MM.1S (cell line): Measurements from ENCODE around the gene TECPR2.

Source experiments
- CTCF ChIP-seq: fragments of 300-600 bp; sonication (generic); IDR thresholded peaks from 2 replicates; pipeline ENCODE4 v1.5.1; 2016; ENCODE audit warnings: antibody characterized with exemption, low read length, mixed read lengths
- EZH2 ChIP-seq: fragments of 300-600 bp; sonication (generic); optimal IDR thresholded peaks from 2 replicates; pipeline ENCODE3; 2017; ENCODE audit warnings: low read depth, mild to moderate bottlenecking, antibody characterized with exemption, low read length, mixed read lengths
- EZH2phosphoT487 ChIP-seq: fragments of 300-600 bp; sonication (generic); IDR thresholded peaks from 2 replicates; pipeline ENCODE4 v1.6.1; 2018; ENCODE audit warnings: antibody characterized with exemption, low read length

GRCh38 chr14:102537981-102538601 is 175.3 kb downstream of the TECPR2 start:
- TF ChIP-seq CTCF (no peak), EZH2phosphoT487 (no peak), EZH2 (no peak)
